AG10803 (cell line): ENCODE measurements around the gene YAE1.
"Not testable (repeated sequence)": the region's sequence is repeated elsewhere in the genome, so short reads cannot be mapped to it uniquely, and the experiment has no call there.

ENCODE experiments used
- DNase-seq: peaks from one replicate; pipeline ENCODE4 v3.0.0; 2010; ENCODE audit warnings: low read depth
- H3K4me3 ChIP-seq: 2 replicates; pipeline ENCODE4 v1.5.1; 2011; ENCODE audit warnings: mild to moderate bottlenecking, low read length, control low read depth
- CTCF ChIP-seq: conservative IDR thresholded peaks from 2 replicates; pipeline ENCODE4 v1.5.1; 2011; ENCODE audit warnings: mild to moderate bottlenecking, low read length, control low read depth, inconsistent platforms

YAE1 gene

GRCh38 chr7:39535720-39536119 lies 30.5 kb upstream of the YAE1 start:
- no peak for DNase-seq
- no peak overlapping the region for H3K4me3 ChIP-seq

GRCh38 chr7:39536951-39537350 lies 29.3 kb upstream of the YAE1 start:
- DNase-seq, result no peak
- no peak overlapping the region for H3K4me3 ChIP-seq
- TF ChIP-seq CTCF, result no peak

More at GRCh38 chr7:39535720-39536119, 30.5 kb upstream of the YAE1 start:
- TF ChIP-seq CTCF, result no peak

GRCh38 chr7:39539816-39540215 lies 26.4 kb upstream of the YAE1 start:
- DNase-seq, result no peak
- H3K4me3 ChIP-seq, result no peak overlapping the region
- TF ChIP-seq CTCF, result no peak

- no peak for TF ChIP-seq CTCF
- no peak for DNase-seq
Observed at GRCh38 chr7:39540320-39540719, 25.9 kb upstream of the YAE1 start.

GRCh38 chr7:39541511-39541910 lies 24.7 kb upstream of the YAE1 start:
- no peak for DNase-seq
- no peak overlapping the region for H3K4me3 ChIP-seq
- TF ChIP-seq CTCF, result no peak

More at GRCh38 chr7:39540320-39540719, 25.9 kb upstream of the YAE1 start:
- no peak overlapping the region for H3K4me3 ChIP-seq

GRCh38 chr7:39544774-39545173 lies 21.4 kb upstream of the YAE1 start:
- not testable (repeated sequence) for DNase-seq, H3K4me3 ChIP-seq

- no peak overlapping the region for H3K4me3 ChIP-seq
- no peak for TF ChIP-seq CTCF
- no peak for DNase-seq
Observed at GRCh38 chr7:39547336-39547735, 18.9 kb upstream of the YAE1 start.

GRCh38 chr7:39550411-39550810 lies 15.8 kb upstream of the YAE1 start:
- no peak for DNase-seq
- no peak for TF ChIP-seq CTCF
- H3K4me3 ChIP-seq, result no peak overlapping the region
